ENCODE data around the gene SLC22A7.
A peak's percentile ranks its signal among the peaks of the same experiment; 100 is the strongest.

The SLC22A7 gene

GRCh38 chr6:43277306-43277642, 20.8 kb upstream of the SLC22A7 start:
- TF ChIP-seq CTCF (IDR thresholded peaks at IDR 0.05; ENCODE audit: poor library complexity, severe bottlenecking), result no peak
- H3K4me3 ChIP-seq (ENCODE audit: severe bottlenecking), result no peak overlapping the region
- peaks cover 5% of the 10 kb centered on the region for H3K27me3 ChIP-seq (ENCODE audit: insufficient read depth, poor library complexity, severe bottlenecking)
- no peak overlapping the region for H3K27ac ChIP-seq (ENCODE audit: poor library complexity, severe bottlenecking)
- H3K4me1 ChIP-seq (ENCODE audit: insufficient read depth, poor library complexity, severe bottlenecking), result no peaks in the 10 kb centered on the region
- DNase-seq (ENCODE audit: low spot score), result no peak
- ATAC-seq (ENCODE audit: low read depth), result no peak
- H3K36me3 ChIP-seq (ENCODE audit: low read depth), result no peaks in the 10 kb centered on the region
- H3K9me3 ChIP-seq (ENCODE audit: severe bottlenecking), result no peaks in the 10 kb centered on the region

DNA sequence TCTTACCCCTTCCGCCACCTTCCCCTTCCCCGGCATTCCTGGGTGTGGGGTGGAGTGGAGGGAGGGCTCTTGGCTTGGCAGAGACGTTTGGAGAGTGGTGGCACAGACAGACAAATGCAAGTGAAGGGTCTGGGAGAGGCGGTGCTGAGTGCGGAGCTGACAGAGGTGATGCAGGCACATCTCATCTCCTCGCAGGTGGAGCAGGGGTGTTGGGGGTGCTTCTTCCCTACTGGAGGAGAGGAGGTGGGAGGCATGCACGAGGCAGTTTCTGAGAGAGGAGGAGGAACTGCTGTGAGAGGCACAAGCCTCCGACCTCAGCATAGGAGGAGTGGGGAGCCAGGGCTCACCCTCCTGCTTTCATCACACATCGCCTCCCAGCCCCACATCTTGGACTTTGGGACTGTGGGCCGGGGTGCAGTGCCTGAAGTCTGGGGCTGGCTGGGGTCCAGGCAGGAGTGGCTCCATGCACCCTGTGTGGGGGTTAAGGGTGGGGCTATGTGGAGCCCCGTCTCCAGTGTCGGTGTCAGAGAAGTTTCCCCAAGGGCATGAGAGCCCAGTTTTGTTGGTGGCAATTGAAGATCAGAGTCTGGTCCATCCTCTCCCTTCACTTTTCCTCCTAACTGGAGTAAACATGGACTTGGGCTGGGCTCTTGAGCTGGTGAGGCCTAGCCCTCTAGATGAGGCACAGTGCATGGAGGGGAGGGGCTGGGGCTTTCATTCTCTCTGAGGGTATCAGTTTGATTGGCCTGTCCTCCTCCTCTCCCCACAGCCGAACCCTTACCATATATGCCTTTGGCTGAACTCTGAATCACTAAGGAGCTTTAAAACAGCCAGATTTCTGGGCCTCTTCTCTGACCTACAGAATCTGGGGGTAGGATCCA, 20.2 kb upstream of the SLC22A7 start:
- Histone ChIP-seq H3K36me3 (ENCODE audit: low read depth) (no peaks in the 10 kb centered on the region), H3K4me3 (ENCODE audit: severe bottlenecking) (no peak overlapping the region), H3K4me1 (ENCODE audit: insufficient read depth, poor library complexity, severe bottlenecking) (no peaks in the 10 kb centered on the region), H3K27ac (ENCODE audit: poor library complexity, severe bottlenecking) (no peak overlapping the region), H3K27me3 (ENCODE audit: insufficient read depth, poor library complexity, severe bottlenecking) (peaks cover 5% of the 10 kb centered on the region), H3K9me3 (ENCODE audit: severe bottlenecking) (no peaks in the 10 kb centered on the region)
- no peak for TF ChIP-seq CTCF (IDR thresholded peaks at IDR 0.05; ENCODE audit: poor library complexity, severe bottlenecking)
- ATAC-seq (ENCODE audit: low read depth) (no peak), DNase-seq (ENCODE audit: low spot score) (no peak)

DNA sequence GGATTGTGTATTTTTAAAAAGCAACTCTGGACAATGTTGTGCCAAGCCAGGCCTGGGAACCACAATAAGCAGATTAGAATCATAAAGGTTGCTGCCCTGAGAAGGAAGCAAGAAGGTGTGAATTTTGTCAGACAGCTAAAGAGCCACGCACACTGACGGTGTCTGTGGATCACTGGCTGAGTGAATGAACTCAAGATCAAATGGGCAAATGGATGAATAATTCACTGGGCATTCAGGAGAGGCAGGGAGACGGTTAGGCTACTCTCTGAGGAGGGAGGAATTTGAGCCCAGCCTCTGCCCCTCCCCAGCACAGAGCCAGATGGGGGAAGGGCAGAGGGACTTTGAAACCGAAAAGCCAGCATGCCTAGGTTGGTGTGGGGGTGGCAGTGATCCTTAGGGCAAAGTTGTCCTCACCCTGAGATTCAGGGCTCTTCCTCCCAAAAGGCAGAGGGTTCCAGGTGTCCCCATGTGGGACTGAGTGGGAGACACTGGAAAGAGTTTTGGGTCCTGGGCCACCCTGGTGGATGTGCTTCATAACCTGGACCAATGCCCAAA, 19.5 kb upstream of the SLC22A7 start:
- H3K4me1 ChIP-seq (ENCODE audit: insufficient read depth, poor library complexity, severe bottlenecking), result no peaks in the 10 kb centered on the region
- H3K36me3 ChIP-seq (ENCODE audit: low read depth), result no peaks in the 10 kb centered on the region
- H3K4me3 ChIP-seq (ENCODE audit: severe bottlenecking), result no peak overlapping the region
- DNase-seq (ENCODE audit: low spot score), result no peak
- H3K9me3 ChIP-seq (ENCODE audit: severe bottlenecking), result no peaks in the 10 kb centered on the region
- H3K27me3 ChIP-seq (ENCODE audit: insufficient read depth, poor library complexity, severe bottlenecking), result peaks cover 5% of the 10 kb centered on the region
- no peak overlapping the region for H3K27ac ChIP-seq (ENCODE audit: poor library complexity, severe bottlenecking)
- peak; percentile 57; the same call in 2 of the 3 replicates for ATAC-seq (ENCODE audit: low read depth)
- TF ChIP-seq CTCF (IDR thresholded peaks at IDR 0.05; ENCODE audit: poor library complexity, severe bottlenecking), result no peak

GRCh38 chr6:43280234-43280633, 17.8 kb upstream of the SLC22A7 start:
- TF ChIP-seq CTCF (IDR thresholded peaks at IDR 0.05; ENCODE audit: poor library complexity, severe bottlenecking), result no peak
- no peaks in the 10 kb centered on the region for H3K4me1 ChIP-seq (ENCODE audit: insufficient read depth, poor library complexity, severe bottlenecking)
- H3K9me3 ChIP-seq (ENCODE audit: severe bottlenecking), result no peaks in the 10 kb centered on the region
- H3K27me3 ChIP-seq (ENCODE audit: insufficient read depth, poor library complexity, severe bottlenecking), result peaks cover 13% of the 10 kb centered on the region
- no peak overlapping the region for H3K4me3 ChIP-seq (ENCODE audit: severe bottlenecking)
- H3K36me3 ChIP-seq (ENCODE audit: low read depth), result no peaks in the 10 kb centered on the region
- H3K27ac ChIP-seq (ENCODE audit: poor library complexity, severe bottlenecking), result no peak overlapping the region
- ATAC-seq (ENCODE audit: low read depth) (no peak), DNase-seq (ENCODE audit: low spot score) (no peak)

- no peaks in the 10 kb centered on the region for H3K4me1 ChIP-seq (ENCODE audit: insufficient read depth, poor library complexity, severe bottlenecking)
- no peaks in the 10 kb centered on the region for H3K36me3 ChIP-seq (ENCODE audit: low read depth)
- no peaks in the 10 kb centered on the region for H3K9me3 ChIP-seq (ENCODE audit: severe bottlenecking)
- H3K4me3 ChIP-seq (ENCODE audit: severe bottlenecking), result no peak overlapping the region
- ATAC-seq (ENCODE audit: low read depth), result no peak
- peaks cover 19% of the 10 kb centered on the region for H3K27me3 ChIP-seq (ENCODE audit: insufficient read depth, poor library complexity, severe bottlenecking)
- no peak for TF ChIP-seq CTCF (IDR thresholded peaks at IDR 0.05; ENCODE audit: poor library complexity, severe bottlenecking)
- DNase-seq (ENCODE audit: low spot score), result no peak
- no peak overlapping the region for H3K27ac ChIP-seq (ENCODE audit: poor library complexity, severe bottlenecking)
These were observed 16.0 kb upstream of the SLC22A7 start for GRCh38 chr6:43282060-43282459.

All from RWPE2 (cell line).